ENCODE data around the gene PLA2G4C. TPM values are rescaled to one million over a fixed set of nuclear protein-coding genes. Genes with fewer than 3 reads are reported as not detected.

The PLA2G4C gene
- total RNA-seq, 1 donor from 2014 or later: 0.26 TPM

GRCh38 chr19:48135411-48135810, 24.8 kb upstream of the PLA2G4C start:
- no peak overlapping the region for H3K4me3 Mint-ChIP-seq (ENCODE audit: low read depth)
- DNase-seq (ENCODE audit: low spot score, unreplicated experiment): no peak
- peak overlapping the region; percentile 78 for H3K27ac Mint-ChIP-seq
- H3K27me3 Mint-ChIP-seq: no peaks in the 10 kb centered on the region
- H3K4me1 Mint-ChIP-seq (ENCODE audit: low read depth): no peaks in the 10 kb centered on the region
- H3K36me3 Mint-ChIP-seq (ENCODE audit: insufficient read depth): peaks cover 10% of the 10 kb centered on the region
- H3K9me3 Mint-ChIP-seq (ENCODE audit: low read depth): no peaks in the 10 kb centered on the region
- TF ChIP-seq, protein P1, sequence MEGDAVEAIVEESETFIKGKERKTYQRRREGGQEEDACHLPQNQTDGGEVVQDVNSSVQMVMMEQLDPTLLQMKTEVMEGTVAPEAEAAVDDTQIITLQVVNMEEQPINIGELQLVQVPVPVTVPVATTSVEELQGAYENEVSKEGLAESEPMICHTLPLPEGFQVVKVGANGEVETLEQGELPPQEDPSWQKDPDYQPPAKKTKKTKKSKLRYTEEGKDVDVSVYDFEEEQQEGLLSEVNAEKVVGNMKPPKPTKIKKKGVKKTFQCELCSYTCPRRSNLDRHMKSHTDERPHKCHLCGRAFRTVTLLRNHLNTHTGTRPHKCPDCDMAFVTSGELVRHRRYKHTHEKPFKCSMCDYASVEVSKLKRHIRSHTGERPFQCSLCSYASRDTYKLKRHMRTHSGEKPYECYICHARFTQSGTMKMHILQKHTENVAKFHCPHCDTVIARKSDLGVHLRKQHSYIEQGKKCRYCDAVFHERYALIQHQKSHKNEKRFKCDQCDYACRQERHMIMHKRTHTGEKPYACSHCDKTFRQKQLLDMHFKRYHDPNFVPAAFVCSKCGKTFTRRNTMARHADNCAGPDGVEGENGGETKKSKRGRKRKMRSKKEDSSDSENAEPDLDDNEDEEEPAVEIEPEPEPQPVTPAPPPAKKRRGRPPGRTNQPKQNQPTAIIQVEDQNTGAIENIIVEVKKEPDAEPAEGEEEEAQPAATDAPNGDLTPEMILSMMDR (IDR thresholded peaks at IDR 0.05; ENCODE audit: unreplicated experiment): no peak

DNA sequence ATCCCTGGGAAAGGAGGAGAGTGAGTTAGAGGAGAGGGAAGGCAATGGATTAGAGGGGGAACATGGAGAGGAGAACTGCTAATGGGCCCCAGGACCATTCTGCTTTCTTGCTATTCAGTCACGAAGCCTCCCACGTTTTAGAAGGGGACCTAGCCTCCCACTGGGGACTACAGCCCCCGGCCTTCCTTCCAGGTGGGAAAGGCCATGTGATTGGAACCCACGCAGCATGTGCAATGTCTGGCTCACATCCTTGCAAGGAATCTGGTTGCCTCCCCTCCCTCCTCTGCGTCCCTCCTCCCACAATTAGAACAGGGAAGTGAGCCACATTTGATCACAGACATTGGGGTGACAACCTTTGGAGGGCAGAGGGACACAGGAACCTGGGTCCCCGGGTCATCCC, 22.5 kb upstream of the PLA2G4C start:
- DNase-seq (ENCODE audit: low spot score, unreplicated experiment): no peak
- no peaks in the 10 kb centered on the region for H3K27me3 Mint-ChIP-seq
- peaks cover 18% of the 10 kb centered on the region for H3K36me3 Mint-ChIP-seq (ENCODE audit: insufficient read depth)
- H3K9me3 Mint-ChIP-seq (ENCODE audit: low read depth): no peaks in the 10 kb centered on the region
- TF ChIP-seq, protein P1 (IDR thresholded peaks at IDR 0.05; ENCODE audit: unreplicated experiment): no peak
- no peaks in the 10 kb centered on the region for H3K4me1 Mint-ChIP-seq (ENCODE audit: low read depth)
- no peak overlapping the region for H3K4me3 Mint-ChIP-seq (ENCODE audit: low read depth)
- H3K27ac Mint-ChIP-seq: no peak overlapping the region

DNA sequence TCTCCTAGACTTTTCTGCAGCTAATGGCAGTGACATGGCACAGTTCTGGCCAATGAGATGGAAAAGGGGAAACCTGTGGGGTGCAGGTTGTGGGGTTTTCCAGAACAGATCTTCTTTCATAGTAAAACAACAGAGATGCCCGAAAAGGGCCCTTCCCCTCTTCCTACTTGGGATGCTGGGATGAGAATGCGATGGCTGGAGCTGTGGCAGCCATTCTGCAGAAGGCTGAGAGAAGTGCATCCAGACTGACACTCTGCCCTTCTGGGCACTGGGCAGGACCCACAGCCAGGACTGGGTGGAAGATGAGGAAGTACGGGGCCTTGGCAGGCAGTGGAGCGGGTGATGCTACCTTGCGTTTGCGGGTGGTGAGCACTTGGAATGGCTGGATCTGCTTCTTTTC, 16.9 kb upstream of the PLA2G4C start:
- H3K27me3 Mint-ChIP-seq: no peaks in the 10 kb centered on the region
- peaks cover 38% of the 10 kb centered on the region for H3K36me3 Mint-ChIP-seq (ENCODE audit: insufficient read depth)
- no peak overlapping the region for H3K27ac Mint-ChIP-seq

GRCh38 chr19:48123907-48124651, 13.5 kb upstream of the PLA2G4C start:
- Mint-ChIP-seq H3K4me1 (ENCODE audit: low read depth) (peaks cover 6% of the 10 kb centered on the region), H3K9me3 (ENCODE audit: low read depth) (no peaks in the 10 kb centered on the region), H3K27me3 (no peaks in the 10 kb centered on the region), H3K4me3 (ENCODE audit: low read depth) (no peak overlapping the region), H3K36me3 (ENCODE audit: insufficient read depth) (peaks cover 43% of the 10 kb centered on the region), H3K27ac (no peak overlapping the region)
- no peak for DNase-seq (ENCODE audit: low spot score, unreplicated experiment)
- TF ChIP-seq, protein P1 (IDR thresholded peaks at IDR 0.05; ENCODE audit: unreplicated experiment): peak; percentile 44

More for the DNA sequence above, 16.9 kb upstream of the PLA2G4C start:
- peaks cover 6% of the 10 kb centered on the region for H3K4me1 Mint-ChIP-seq (ENCODE audit: low read depth)
- TF ChIP-seq, protein P1 (IDR thresholded peaks at IDR 0.05; ENCODE audit: unreplicated experiment): no peak
- DNase-seq (ENCODE audit: low spot score, unreplicated experiment): no peak
- H3K9me3 Mint-ChIP-seq (ENCODE audit: low read depth): no peaks in the 10 kb centered on the region
- H3K4me3 Mint-ChIP-seq (ENCODE audit: low read depth): no peak overlapping the region

- no peak overlapping the region for H3K4me3 Mint-ChIP-seq (ENCODE audit: low read depth)
- H3K36me3 Mint-ChIP-seq (ENCODE audit: insufficient read depth): peaks cover 34% of the 10 kb centered on the region
- DNase-seq (ENCODE audit: low spot score, unreplicated experiment): no peak
- H3K27ac Mint-ChIP-seq: peak overlapping the region; percentile 88
- TF ChIP-seq, protein P1 (IDR thresholded peaks at IDR 0.05; ENCODE audit: unreplicated experiment): no peak
- no peaks in the 10 kb centered on the region for H3K27me3 Mint-ChIP-seq
- H3K9me3 Mint-ChIP-seq (ENCODE audit: low read depth): no peaks in the 10 kb centered on the region
- H3K4me1 Mint-ChIP-seq (ENCODE audit: low read depth): peaks cover 6% of the 10 kb centered on the region
These were observed 11.8 kb upstream of the PLA2G4C start for GRCh38 chr19:48122421-48122820.

All from progenitor cell of endocrine pancreas (in vitro differentiated cells).